SW480 (cell line): ENCODE results near the gene SIL1.
"Not testable (repeated sequence)": the region's sequence is repeated elsewhere in the genome, so short reads cannot be mapped to it uniquely, and the experiment has no call there.

Experiments
- DNase-seq: peaks from one replicate; pipeline ENCODE4 v3.0.0-alpha.2; 2016; ENCODE audit warnings: low spot score

Gene SIL1

DNA sequence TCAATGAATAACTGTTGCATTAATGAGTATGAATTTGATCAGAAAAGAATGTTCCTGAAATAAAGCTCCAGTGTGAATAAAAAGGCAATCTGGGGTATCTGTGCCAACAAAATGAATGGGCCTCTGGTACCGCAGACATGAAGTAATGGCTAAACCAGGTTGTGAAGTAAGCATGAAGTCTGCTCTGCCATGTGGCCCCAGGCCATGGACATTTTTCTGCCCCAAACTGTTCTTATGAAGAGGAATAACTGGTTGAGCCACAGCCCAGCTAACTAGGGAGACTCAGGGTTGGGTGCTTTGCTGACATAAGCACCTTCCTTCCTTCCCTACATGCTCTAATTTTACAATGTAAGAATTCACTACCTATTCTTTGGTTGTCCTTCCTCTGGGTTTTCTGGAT is 175.6 kb downstream of the SIL1 start:
- DNase-seq: no peak

DNA sequence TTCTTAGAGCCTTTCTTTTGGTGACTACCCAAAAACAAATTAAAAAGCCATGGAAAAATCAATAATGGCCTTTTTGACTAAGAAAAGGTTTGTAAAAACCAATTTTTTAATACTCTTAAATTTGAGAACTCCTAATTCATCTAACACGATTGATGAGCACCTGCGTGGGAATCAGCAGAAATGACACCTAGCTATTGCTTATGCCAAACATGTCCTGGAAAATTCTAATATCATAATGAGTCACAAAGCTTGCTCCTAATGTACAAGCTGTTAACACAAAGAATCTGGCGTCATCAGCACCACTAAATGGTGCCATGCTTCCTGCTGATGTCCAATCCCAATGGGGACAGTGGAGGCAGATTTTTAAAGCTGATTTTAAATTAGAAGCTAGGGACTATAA is 176.8 kb downstream of the SIL1 start:
- no peak for DNase-seq

DNA sequence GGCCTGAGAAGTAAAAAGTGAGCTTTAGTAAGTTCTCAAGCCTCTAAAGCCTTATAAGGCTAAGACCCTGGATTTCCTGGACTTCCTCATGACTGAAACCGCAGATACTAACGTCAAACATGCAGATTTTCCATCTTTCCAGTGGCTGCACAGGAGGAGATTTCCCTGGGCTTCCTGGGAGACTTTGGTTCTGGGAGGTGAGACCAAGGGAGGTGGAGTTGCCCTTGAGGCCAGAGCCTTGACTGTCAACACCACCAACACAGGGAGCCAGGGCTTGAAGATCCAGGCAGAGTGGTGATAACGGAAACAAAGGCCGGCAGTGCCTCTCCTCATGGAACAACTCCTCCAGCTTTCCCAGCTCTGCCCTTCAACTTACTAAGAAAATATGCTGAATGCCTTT is 178.3 kb downstream of the SIL1 start:
- DNase-seq: no peak

DNA sequence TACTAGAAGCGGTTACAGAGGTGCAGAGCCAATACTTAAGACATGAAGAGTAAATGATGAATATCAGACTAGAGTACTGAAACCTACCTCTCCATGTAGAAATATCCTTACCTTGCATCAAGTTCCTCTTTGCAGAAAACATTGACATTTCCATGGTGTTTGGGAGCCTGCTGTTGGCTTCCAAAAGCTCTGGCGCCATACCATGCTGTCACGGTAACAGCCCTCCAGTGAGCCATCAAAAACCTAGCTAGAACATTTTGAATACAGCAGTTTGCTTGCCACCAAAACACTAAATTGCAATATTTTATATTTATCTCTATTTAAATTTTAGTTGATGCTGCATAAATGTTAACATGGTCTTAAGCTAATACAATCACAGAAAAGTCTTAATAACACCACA is 179.0 kb downstream of the SIL1 start:
- DNase-seq: no peak

DNA sequence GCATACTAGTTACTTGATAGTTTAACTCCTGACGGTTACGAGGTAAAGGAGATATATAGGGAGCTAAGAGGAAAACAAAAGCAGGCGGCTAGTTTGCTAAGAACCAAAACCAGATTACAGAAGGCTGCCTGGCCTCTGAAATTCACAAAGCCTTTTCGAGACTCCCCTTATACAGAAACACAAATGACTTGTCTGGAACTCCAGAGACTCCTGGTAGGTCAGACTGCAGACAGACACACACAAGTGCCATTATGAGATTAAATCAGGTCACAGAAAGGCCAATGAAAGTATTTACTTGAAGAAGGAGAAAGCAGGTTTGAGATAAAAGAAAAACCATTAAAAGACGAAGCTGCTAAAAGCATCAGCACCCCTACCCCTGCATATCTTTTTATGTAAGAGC is 180.5 kb downstream of the SIL1 start:
- DNase-seq: no peak

DNA sequence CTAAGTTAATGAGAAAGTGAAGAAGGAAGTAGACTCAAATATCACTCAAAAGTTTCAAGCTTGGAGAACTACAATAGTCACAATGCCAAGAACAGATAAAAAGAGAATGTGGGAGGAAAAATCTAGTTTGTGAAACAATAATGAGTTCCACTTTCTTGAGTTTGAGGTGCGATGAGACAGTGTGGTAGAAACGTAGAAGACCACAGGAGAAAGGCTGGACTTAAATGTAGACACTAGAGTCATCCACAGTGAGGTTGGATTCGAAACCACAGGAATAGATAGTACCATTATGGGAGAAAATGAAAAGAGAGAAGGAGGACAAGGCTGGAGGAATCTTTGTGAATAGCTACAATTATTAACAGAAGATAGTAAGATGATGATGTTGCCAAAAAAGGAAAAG is 182.0 kb downstream of the SIL1 start:
- DNase-seq: no peak

DNA sequence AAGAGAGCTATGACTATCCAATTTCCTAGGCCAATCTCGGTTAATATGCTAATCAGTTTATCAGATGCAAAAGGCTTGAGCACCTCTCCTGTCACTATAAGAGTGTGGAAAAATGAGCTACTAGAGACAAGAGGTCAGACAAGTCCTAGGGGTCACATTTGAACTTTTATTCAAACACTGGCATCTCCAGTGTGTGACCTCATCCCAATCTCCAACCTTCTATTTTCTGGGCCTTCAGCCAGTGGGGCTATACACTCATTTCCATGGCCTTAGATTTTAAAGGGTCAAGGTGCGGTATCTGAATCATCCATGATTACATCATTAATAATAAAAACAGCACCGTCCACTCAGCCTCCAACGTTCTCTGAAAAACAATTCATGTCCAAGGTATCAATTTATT is 183.4 kb downstream of the SIL1 start:
- no peak for DNase-seq

DNA sequence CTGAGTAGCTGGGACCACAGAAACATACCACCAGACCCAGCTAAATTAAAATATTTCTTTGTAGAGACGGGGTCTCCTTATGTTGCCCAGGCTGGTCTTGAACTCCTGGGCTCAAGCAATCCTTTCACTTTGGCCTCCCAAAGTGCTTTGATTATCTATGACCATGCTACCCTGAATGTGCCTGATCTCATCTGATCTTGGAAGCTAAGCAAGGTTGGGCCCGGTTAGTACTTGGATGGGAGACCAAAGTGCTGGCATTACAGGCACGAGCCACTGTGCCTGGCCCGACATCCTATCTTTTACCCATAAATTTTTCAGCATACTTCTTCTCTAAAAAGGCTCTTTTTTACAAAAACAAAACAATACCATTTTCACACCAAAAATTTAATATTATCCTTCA is 186.0 kb downstream of the SIL1 start:
- DNase-seq: no peak

DNA sequence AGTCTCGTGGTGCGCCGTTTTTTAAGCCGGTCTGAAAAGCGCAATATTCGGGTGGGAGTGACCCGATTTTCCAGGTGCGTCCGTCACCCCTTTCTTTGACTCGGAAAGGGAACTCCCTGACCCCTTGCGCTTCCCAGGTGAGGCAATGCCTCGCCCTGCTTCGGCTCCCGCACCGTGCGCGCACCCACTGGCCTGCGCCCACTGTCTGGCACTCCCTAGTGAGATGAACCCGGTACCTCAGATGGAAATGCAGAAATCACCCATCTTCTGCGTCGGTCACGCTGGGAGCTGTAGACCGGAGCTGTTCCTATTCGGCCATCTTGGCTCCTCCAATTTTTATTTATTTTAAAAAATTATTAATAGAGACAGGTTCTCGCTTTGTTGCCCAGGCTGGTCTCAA is 187.0 kb downstream of the SIL1 start:
- DNase-seq: not testable (repeated sequence)

DNA sequence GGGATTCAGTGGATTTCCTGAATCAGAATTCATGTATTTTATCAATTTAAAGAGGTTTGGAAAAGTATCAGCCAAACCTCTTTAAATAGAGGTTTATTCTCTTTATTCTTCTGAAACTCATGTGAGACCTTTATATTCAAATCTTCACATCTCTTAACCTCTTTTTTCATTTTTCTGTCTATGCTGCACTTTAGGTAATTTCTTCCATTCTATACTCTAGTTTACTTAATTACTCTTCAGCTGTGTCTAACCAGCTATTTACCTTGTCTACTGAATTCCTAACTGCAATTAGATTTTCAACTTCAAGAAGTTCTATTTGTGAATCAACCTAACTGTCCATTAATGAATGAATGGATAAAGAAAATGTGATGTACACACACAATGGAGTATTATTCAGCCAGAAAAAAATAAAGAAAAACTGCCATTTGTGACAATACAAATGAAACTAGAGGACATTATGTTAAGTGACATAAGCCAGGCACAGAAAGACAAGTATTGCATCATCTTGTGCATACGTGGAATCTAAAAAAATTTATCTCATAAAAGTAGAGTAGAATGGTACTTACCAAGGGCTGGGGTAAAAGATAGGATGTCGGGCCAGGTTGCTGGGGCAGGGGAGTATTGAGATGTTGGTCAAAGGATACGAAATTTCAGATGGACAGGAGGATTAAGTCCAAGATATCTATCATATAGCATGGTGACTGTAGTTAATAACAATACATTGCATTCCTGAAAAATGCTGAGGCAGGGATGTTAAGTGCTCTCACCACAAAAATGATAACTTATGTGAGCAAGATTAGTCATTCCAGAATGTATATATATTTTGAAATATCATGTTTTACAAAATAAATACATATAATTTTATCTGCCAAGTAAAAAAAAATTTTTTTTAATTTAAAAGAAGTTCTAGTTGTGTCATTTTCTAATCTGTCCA is 193.5 kb downstream of the SIL1 start:
- no peak for DNase-seq

DNA sequence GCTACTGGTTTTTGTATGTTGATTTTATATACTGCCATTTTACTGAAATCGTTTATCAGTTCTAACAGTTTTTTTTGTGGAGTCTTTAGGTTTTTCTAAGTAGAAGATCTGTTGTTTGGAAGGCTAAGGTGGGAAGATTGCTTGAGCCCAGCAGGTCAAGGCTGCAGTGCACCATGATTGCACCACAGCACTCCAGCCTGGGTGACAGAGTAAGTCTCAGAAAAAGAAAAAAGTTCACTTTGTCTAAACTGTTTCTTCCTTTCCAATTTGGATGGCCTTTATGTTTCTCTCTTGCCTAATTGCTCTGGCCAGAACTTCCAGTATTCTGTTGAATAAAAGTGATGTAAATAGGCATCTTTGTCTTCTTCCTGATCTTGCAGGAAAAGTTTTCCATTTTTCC is 198.5 kb downstream of the SIL1 start:
- DNase-seq: no peak

DNA sequence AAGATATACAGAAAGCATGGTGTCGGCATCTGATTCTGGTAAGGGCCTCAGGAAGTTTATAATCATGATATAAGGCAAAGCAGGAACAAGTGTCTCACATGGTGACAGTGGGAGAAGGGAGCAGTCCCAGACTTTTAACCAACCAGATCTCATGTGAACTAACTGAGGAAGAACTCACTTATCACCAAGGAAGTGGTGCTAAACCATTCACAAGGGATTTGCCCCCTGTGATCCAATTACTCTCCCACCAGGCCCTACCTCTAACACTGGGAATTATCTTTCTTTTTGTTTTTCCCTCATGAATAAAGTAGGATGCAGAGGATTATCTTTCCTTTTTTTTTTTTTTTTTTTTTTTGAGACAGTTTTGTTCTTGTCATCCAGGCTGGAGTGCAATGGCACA is 199.6 kb downstream of the SIL1 start:
- DNase-seq: no peak

DNA sequence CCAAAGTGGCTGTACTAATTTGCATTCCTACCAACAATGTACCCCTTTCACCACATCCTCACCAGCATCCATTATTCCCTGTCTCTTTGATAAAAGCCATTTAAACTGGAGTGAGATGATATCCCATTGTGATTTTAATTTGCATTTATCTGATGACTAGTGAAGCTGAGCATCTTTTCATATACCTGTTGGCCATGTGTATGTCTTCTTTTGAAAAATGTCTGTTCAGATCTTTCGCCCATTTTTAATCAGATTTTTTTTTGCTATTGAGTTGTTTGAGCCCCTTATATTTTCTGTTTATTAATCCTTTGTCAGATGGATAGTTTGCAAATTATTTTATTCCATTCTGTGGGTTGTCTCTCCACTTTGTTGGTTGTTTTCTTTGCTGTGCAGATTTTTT is 202.0 kb downstream of the SIL1 start:
- DNase-seq: no peak

DNA sequence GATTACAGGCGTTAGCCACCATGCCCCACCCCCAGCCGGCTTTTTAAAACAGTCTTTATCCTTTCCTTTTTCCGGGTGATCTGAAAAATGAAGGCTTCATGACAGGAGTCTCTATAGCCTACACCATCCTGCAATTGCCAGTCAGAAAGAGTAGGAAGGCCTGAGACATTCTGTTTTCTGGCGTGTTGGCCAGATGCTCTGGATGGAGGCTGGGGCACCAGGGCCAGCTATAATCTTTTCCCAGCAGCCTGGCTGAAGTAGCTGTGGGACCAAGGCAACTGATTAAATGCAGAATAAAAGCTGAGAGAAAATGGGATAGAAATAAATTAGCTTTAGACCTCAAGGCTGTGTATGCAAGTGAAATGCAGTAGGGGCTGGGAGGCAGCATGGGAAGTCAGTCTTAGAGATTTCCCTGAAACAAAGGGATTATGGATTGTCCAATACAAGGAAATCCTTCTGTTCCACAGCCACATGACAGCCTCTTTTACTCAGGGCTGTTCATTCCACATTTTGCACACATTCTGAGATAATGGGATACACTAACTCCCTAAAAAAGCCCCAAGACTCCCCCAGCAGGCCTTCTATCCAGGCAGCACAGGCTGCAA is 207.1 kb downstream of the SIL1 start:
- no peak for DNase-seq

DNA sequence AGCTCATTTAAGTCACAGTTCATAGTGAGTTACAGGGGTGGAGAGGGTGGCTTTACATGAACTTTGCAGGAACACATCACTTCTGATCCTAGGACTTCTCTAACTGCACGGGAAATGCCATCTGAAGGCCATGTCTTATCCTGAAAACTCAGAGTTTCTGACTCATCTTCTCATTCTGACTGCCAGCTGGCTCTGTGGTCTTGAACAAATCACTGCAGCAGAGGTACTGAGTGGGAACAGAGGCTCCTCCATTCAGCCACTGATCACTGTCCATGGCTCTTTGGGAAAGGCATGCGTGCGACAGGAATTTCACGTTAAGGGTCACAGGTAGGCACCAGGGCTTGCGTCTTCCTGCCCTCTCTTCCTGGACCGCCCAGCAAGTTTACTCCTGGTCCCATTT is 208.4 kb downstream of the SIL1 start:
- no peak for DNase-seq

DNA sequence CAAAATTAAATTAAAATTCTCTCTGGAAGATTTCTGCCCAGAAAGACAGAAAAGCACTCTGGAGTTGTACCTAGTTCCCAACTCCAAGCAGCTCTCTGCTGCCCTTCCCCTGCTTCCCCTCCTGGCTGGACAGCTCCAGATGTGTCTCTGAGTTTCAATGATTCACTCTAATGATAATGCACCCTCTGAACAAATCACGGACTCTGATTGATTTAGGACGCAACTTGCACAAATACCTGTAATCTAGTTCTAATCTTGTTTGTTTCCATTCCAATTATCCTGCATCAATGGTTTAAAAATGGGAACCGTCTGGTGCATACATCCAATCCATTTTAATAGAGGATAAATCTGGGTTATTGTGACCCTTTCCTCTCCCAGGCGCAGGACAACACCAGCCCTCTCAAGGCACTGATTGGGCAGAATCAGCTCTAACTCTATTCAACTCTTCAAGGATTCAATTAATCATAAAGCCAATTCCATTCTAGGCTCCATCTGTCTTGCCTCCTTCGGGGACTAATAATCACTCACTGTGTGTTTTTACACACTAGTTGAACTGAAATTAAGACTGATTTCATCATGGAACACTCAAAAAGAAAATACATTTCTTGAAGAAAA is 211.9 kb downstream of the SIL1 start:
- no peak for DNase-seq

DNA sequence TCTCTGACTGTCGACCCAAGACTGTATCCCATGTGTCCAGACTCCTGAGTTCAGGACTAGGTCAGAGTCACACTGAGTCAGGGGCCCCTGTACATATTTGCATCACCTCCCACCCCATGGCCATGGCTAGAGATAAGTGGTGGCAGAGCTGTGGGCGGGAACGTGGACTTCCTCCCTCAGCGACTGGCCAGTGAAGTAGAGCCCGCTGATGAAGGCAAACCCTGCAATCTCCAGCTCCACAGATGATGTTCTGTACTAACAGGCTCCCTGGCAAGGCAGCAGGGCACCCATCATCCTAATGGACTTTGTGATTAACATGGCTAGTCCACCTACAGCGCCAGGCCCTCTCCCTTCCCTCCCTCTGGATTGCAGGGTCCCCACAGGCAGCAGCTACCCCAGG is 212.5 kb downstream of the SIL1 start:
- DNase-seq: no peak

DNA sequence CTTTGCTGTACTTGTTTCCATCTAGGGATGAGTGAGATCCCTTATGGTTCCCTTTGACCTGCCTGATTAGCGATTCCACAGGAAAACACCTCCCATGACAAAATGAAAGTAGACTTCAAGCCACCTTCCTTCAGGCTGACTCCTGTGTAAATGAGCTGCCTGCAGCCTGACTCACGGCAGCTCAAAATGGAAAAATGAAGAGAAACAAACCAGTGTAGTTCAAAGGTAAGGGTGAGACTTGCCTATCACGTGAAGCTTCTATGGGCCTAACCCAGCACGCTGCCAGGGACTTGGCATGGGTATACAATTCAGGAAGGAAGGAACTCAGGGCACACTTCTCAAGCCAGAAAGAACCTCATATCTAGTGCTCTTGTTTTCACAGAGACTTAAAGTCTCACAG is 212.9 kb downstream of the SIL1 start:
- no peak for DNase-seq

DNA sequence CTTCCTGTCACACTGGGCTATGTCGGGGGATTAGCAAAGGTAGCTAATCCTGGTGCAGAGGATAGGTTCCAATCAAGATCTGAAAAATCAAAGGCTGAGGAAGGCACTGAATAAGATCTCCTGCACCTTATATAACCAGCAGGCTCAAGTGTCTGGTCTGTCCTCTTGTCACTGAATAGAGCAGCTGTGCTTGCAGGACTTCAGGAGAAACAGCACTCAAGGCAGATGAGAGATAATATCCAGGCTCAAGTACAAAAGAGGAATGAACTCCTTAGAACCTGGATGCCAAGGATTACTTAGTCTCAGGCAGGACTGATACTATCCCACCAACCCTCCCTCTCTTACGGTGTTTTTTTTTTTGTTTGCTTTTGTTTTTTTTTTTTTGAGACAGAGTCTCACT is 214.2 kb downstream of the SIL1 start:
- no peak for DNase-seq

DNA sequence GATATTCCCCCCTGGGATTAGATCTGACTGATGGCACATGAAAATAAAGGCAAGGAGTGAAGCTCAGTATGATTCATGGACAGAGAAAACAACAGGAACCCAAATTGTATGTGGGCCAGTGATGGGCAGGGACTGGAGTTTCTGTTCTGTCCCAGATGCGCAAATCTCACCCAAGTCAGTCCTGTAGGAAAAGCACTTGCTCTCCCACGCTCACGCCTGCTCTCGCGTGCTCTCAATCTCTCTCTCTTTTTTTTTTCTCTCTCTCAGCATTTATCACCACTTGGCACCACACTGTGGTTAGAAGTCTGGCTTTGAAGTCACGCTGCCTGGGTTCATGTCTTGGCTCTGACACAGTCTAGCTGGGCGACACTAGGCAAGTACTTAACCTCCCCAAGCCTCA is 216.6 kb downstream of the SIL1 start:
- DNase-seq: no peak

DNA sequence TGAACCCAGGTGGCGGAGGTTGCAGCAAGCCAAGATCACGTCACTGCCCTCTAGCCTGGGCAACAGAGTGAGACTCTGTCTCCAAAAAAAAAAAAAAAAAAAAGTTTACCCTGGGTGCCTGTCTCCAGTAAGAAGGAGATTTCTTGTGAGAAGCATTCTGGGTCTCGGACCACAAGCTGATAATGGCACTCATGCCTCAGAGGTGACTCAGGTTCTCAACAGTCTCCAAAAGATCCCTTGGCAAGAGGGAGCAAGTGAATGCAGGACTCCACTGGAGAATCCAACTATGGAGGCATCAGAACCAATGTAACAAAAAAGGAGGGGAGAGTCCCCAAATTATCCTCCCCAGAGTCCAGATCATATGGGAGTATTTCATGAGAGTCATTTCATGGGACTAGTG is 217.0 kb downstream of the SIL1 start:
- DNase-seq: no peak

DNA sequence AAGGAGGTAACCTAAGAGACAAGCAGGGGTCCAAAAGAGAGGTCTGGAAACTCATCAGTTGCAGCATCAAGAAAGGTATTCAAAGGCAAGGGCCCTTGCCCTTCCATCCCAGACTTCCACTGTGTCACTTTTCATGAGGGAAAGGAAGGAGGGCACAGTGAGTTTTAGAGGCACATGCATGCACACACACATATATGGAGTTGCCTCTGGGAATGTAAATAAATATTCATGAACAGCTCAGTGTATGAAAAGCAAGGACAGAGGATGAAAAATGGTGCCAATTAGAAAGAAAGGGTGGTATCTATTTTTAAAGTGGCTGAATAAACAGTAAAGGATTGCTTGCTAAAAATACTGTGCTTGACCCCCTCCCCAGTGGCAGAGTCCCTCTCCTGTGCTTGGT is 217.7 kb downstream of the SIL1 start:
- no peak for DNase-seq

DNA sequence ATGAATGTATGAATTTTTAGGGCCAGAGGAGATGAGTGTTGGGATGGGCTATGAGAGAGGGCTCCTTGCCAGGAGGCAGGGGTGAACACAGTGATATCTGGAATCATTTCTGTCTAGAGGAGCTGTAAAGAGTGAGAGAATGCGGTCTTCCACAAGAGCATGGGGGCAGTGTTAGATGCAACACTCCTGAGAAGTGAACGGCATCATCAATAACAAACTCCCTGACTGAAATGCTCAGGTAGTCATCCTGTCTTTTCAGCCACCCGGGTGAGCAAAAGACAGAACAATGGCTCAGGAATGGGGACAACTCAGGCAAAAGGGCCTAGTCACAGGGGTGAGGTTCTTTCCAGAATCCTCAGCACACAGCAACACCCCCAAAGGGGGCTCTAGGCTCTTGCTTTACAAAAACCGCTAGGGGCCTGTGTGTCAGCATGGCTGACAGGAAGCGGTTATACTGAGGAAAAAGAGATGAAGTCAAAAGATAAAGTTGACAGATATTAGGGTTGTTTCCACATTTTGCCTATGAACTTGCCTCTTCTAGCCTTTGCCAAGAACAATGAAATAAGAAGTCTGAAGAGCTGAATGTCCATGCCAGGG is 218.4 kb downstream of the SIL1 start:
- DNase-seq: no peak
